H1 (cell line): ENCODE results near the gene RDH16.

Experiments
- EP300 ChIP-seq, 2 experiments: IDR thresholded peaks; 1 replicate in 1 of 2; 2 replicates in 1 of 2; pipeline ENCODE4 v1.6.1; 2011 to 2012; ENCODE audit warnings: low read depth in 2 of 2, low read length in 2 of 2, mild to moderate bottlenecking in 2 of 2, borderline replicate concordance in 1 of 2, inconsistent platforms in 1 of 2, moderate library complexity in 1 of 2
- GABPA ChIP-seq: IDR thresholded peaks from 2 replicates; pipeline ENCODE4 v1.6.1; 2011; ENCODE audit warnings: mild to moderate bottlenecking, low read length, moderate library complexity, borderline replicate concordance; ENCODE audit not compliant: insufficient read depth
- HDAC2 ChIP-seq, 2 experiments: fragments of 300-600 bp in 1 of 2; sonication (generic) in 1 of 2; IDR thresholded peaks; 2 replicates each; pipeline ENCODE4 v1.6.1; 2011 to 2012; ENCODE audit warnings: low read depth in 2 of 2, low read length in 2 of 2, mild to moderate bottlenecking in 2 of 2, moderate library complexity in 2 of 2, borderline replicate concordance in 1 of 2, inconsistent platforms in 1 of 2
- SIX5 ChIP-seq: IDR thresholded peaks from 2 replicates; pipeline ENCODE4 v1.6.1; 2011; ENCODE audit warnings: mild to moderate bottlenecking, low read depth, low read length
- SP1 ChIP-seq: IDR thresholded peaks from 2 replicates; pipeline ENCODE4 v1.6.1; 2011; ENCODE audit warnings: low read depth, low read length
- TF ChIP-seq, protein P1 (sequence below), 3 experiments: IDR thresholded peaks; 1 replicate in 2 of 3; 2 replicates in 1 of 3; pipeline versions ENCODE4 v1.5.1 to v1.6.1; 2011; ENCODE audit warnings: low read length in 3 of 3, mild to moderate bottlenecking in 3 of 3, inconsistent platforms in 2 of 3, low read depth in 1 of 3, moderate library complexity in 1 of 3; ENCODE audit not compliant: insufficient read depth in 1 of 3; ENCODE audit errors: control extremely low read depth in 1 of 3
- TF ChIP-seq, protein P2 (sequence below): IDR thresholded peaks from 2 replicates; pipeline ENCODE4 v1.6.1; 2011; ENCODE audit warnings: low read depth, mild to moderate bottlenecking, low read length; ENCODE audit not compliant: insufficient read depth

DNA sequence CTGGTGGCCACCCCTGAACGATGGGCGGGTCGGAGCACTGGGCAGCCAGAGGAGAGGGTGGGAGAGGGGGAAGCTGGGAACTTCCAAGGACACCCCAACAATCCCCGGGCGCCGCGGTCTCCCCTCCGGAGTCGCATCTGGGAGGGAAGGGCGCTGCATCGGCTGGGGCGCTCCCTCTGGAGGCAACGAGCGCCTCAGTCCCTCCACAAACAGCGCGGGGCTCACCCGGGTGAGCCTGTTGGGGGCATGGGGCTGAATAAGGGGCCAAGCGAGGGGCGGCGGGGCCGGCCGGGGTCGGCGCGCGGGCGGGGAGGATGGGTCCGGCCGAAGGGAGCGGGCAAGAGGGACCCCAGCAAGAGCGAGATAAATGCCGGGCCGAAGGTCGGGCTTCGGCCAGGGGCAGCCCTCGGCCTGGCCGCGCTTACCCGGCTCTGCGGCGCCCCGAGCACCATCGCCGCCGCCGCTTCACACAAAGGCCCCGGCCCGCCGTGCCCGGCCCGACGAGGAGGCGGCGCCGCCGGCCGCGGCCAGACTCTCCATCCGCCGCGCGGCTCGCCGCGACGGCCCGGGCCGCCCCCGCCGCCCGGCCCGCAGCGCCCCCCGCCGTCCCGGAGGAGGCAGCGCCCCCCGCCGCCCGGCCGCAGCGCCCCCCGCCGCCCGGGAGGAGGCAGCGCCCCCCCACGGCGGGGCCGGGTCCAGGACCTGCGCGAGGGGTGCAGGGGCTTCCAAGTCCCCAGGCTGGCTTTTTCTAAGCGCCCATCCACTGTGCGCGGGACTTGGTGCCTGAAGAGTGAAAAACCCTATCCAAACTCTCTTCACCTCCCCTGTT is 48.8 kb upstream of the RDH16 start, which contains the start of gene ZBTB39:
- TF ChIP-seq, protein P1, sequence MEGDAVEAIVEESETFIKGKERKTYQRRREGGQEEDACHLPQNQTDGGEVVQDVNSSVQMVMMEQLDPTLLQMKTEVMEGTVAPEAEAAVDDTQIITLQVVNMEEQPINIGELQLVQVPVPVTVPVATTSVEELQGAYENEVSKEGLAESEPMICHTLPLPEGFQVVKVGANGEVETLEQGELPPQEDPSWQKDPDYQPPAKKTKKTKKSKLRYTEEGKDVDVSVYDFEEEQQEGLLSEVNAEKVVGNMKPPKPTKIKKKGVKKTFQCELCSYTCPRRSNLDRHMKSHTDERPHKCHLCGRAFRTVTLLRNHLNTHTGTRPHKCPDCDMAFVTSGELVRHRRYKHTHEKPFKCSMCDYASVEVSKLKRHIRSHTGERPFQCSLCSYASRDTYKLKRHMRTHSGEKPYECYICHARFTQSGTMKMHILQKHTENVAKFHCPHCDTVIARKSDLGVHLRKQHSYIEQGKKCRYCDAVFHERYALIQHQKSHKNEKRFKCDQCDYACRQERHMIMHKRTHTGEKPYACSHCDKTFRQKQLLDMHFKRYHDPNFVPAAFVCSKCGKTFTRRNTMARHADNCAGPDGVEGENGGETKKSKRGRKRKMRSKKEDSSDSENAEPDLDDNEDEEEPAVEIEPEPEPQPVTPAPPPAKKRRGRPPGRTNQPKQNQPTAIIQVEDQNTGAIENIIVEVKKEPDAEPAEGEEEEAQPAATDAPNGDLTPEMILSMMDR (IDR thresholded peaks at IDR 0.05; ENCODE audit: control extremely low read depth in 1 of 3, insufficient read depth in 1 of 3, low read depth in 1 of 3, low read length in 3 of 3): peak; percentile 35 to 88 (median 62)
- TF ChIP-seq EP300 (IDR thresholded peaks at IDR 0.05; ENCODE audit: borderline replicate concordance in 1 of 2, low read depth in 2 of 2, low read length in 2 of 2) (no peak), GABPA (no peak), SP1 (no peak), HDAC2 (IDR thresholded peaks at IDR 0.05; ENCODE audit: borderline replicate concordance in 1 of 2, low read depth in 2 of 2, low read length in 2 of 2) (no peak), SIX5 (no peak)
- TF ChIP-seq, protein P2, sequence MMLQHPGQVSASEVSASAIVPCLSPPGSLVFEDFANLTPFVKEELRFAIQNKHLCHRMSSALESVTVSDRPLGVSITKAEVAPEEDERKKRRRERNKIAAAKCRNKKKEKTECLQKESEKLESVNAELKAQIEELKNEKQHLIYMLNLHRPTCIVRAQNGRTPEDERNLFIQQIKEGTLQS: no peak
